Measurements from ENCODE around the gene GNL1.

- TF ChIP-seq CTCF (IDR thresholded peaks at IDR 0.05; ENCODE audit: low read depth, low read length, missing input control) (no peak), SP1 (IDR thresholded peaks at IDR 0.05) (no peak), YY1 (IDR thresholded peaks at IDR 0.05) (no peak), REST (IDR thresholded peaks at IDR 0.05) (no peak)
Measured at GRCh38 chr6:30554404-30554803, 1.9 kb downstream of the GNL1 start.
